Trophoblast cell (in vitro differentiated cells and primary cell): ENCODE results near the gene GRM8.
A peak's percentile ranks its signal among the peaks of the same experiment; 100 is the strongest.

ENCODE experiments used
- DNase-seq, 2 donors: peaks; one replicate each; pipeline ENCODE4 v3.0.0-alpha.2; 2016
- H2AFZ ChIP-seq: 2 replicates; pipeline ENCODE4 v1.6.1; 2013; ENCODE audit warnings: low read length, moderate library complexity, mild to moderate bottlenecking; ENCODE audit not compliant: insufficient read depth, poor library complexity
- H2AK5ac ChIP-seq: 2 replicates; pipeline ENCODE4 v1.6.1; 2013; ENCODE audit warnings: mild to moderate bottlenecking, low read length
- H2BK120ac ChIP-seq: 2 replicates; pipeline ENCODE4 v1.6.1; 2013; ENCODE audit warnings: low read length, mild to moderate bottlenecking, moderate library complexity; ENCODE audit not compliant: insufficient read depth, poor library complexity
- H2BK12ac ChIP-seq: 2 replicates; pipeline ENCODE4 v1.6.1; 2013; ENCODE audit warnings: mild to moderate bottlenecking, low read length, moderate library complexity
- H2BK5ac ChIP-seq: 2 replicates; pipeline ENCODE4 v1.6.1; 2013; ENCODE audit warnings: low read length, low read depth, moderate library complexity, mild to moderate bottlenecking; ENCODE audit not compliant: poor library complexity
- H3K14ac ChIP-seq: 2 replicates; pipeline ENCODE4 v1.6.1; 2013; ENCODE audit warnings: mild to moderate bottlenecking, low read length
- H3K18ac ChIP-seq: 2 replicates; pipeline ENCODE4 v1.6.1; 2013; ENCODE audit warnings: mild to moderate bottlenecking, low read length
- H3K23ac ChIP-seq: 2 replicates; pipeline ENCODE4 v1.6.1; 2013; ENCODE audit warnings: low read length
- H3K27ac ChIP-seq: 2 replicates; pipeline ENCODE4 v1.5.1; 2013; ENCODE audit warnings: low read depth, mild to moderate bottlenecking, inconsistent platforms, low read length, moderate library complexity
- H3K27me3 ChIP-seq: 2 replicates; pipeline ENCODE4 v1.6.1; 2013; ENCODE audit warnings: inconsistent platforms, mild to moderate bottlenecking, low read length, moderate library complexity; ENCODE audit not compliant: insufficient read depth
- H3K36me3 ChIP-seq, 2 experiments: 1 replicate in 1 of 2; 2 replicates in 1 of 2; pipeline ENCODE4 v1.6.1; 2013; ENCODE audit warnings: low read length in 2 of 2, mild to moderate bottlenecking in 2 of 2, moderate library complexity in 1 of 2; ENCODE audit not compliant: insufficient read depth in 2 of 2, control insufficient read depth in 1 of 2
- H3K4ac ChIP-seq: 2 replicates; pipeline ENCODE4 v1.6.1; 2013; ENCODE audit warnings: low read depth, mild to moderate bottlenecking, low read length, moderate library complexity
- H3K4me1 ChIP-seq, 2 experiments: 1 replicate in 1 of 2; 2 replicates in 1 of 2; pipeline ENCODE4 v1.6.1; 2013; ENCODE audit warnings: low read length in 2 of 2, mild to moderate bottlenecking in 2 of 2, moderate library complexity in 1 of 2; ENCODE audit not compliant: insufficient read depth in 2 of 2, control insufficient read depth in 1 of 2
- H3K4me2 ChIP-seq: 2 replicates; pipeline ENCODE4 v1.6.1; 2013; ENCODE audit warnings: inconsistent platforms, mild to moderate bottlenecking, low read length, moderate library complexity
- H3K4me3 ChIP-seq: 2 replicates; pipeline ENCODE4 v1.5.1; 2013; ENCODE audit warnings: mild to moderate bottlenecking, low read depth, low read length, inconsistent platforms
- H3K79me1 ChIP-seq: one replicate; pipeline ENCODE4 v1.6.1; 2013; ENCODE audit warnings: low read length
- H3K79me2 ChIP-seq: 2 replicates; pipeline ENCODE4 v1.6.1; 2013; ENCODE audit warnings: low read length, mild to moderate bottlenecking; ENCODE audit not compliant: control insufficient read depth, insufficient read depth, poor library complexity
- H3K9ac ChIP-seq: 2 replicates; pipeline ENCODE4 v1.6.1; 2013; ENCODE audit warnings: mild to moderate bottlenecking, low read length
- H3K9me3 ChIP-seq: 2 replicates; pipeline ENCODE4 v1.6.1; 2013; ENCODE audit warnings: low read depth, mild to moderate bottlenecking, control low read depth, inconsistent platforms, low read length; ENCODE audit not compliant: insufficient read depth
- H4K12ac ChIP-seq: 2 replicates; pipeline ENCODE4 v1.6.1; 2013; ENCODE audit warnings: low read depth, mild to moderate bottlenecking, low read length, moderate library complexity
- H4K8ac ChIP-seq: 2 replicates; pipeline ENCODE4 v1.6.1; 2013; ENCODE audit warnings: low read depth, mild to moderate bottlenecking, low read length, moderate library complexity
- H4K91ac ChIP-seq: one replicate; pipeline ENCODE4 v1.6.1; 2013; ENCODE audit warnings: low read depth, mild to moderate bottlenecking, low read length, moderate library complexity
- WGBS: extraction: QIAGEN DNeasy Blood & Tissue Kit; methylation state at CpG from one replicate; pipeline ENCODE4 v1.1.7; 2013; ENCODE audit warnings: missing lambda C conversion rate; ENCODE audit not compliant: insufficient read length, insufficient coverage; ENCODE audit errors: extremely low coverage; 5-methylcytosine and 5-hydroxymethylcytosine counted together

The GRM8 gene

DNA sequence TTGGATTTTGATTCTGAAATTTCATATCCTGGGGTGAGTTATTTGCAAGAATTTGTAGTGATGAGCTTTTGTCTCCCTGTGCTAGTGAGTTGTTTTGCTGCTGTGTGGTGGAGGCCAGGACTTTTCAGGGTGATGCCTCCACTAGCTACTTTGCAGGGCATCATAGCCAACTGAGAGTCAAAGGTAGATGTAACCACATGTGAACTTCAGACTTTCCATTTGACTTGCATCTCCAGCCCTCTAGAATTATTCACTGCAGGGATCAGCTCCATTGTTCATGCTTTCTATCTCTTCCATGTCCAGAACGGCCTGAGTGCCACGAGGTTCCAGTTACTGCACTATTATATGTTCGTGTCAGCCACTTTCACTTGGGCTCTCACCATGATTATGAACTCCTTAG lies 534.3 kb downstream of the GRM8 start:
- Histone ChIP-seq H3K27ac (no peak overlapping the region), H3K27me3 (no peaks in the 10 kb centered on the region), H3K4ac (no peak overlapping the region), H3K4me3 (no peak overlapping the region), H2AK5ac (no peak overlapping the region), H3K14ac (no peak overlapping the region), H4K91ac (no peak overlapping the region), H3K9me3 (no peaks in the 10 kb centered on the region), H3K18ac (no peak overlapping the region), H2BK5ac (no peak overlapping the region), H2BK12ac (no peak overlapping the region), H3K36me3 (no peaks in the 10 kb centered on the region), H3K79me1 (no peaks in the 10 kb centered on the region), H4K12ac (no peak overlapping the region), H4K8ac (no peak overlapping the region), H3K23ac (no peak overlapping the region), H2AFZ (no peak overlapping the region), H3K4me1 (no peaks in the 10 kb centered on the region), H3K4me2 (no peak overlapping the region), H3K79me2 (no peaks in the 10 kb centered on the region), H2BK120ac (no peak overlapping the region), H3K9ac (no peak overlapping the region)
- no peak for DNase-seq
- no CpG with 5 or more reads among the region's 3 CpGs for WGBS

GRCh38 chr7:126716321-126716720 lies 536.4 kb downstream of the GRM8 start:
- H3K27me3 ChIP-seq, result no peaks in the 10 kb centered on the region
- no peak overlapping the region for H3K4me3 ChIP-seq
- no peak for DNase-seq
- no peak overlapping the region for H3K4me2 ChIP-seq
- H3K27ac ChIP-seq, result no peak overlapping the region
- no peaks in the 10 kb centered on the region for H3K79me2 ChIP-seq
- no peak overlapping the region for H4K91ac ChIP-seq
- H3K79me1 ChIP-seq, result no peaks in the 10 kb centered on the region
- no peak overlapping the region for H3K4ac ChIP-seq
- no peak overlapping the region for H3K23ac ChIP-seq
- no peak overlapping the region for H3K18ac ChIP-seq
- no peak overlapping the region for H2AFZ ChIP-seq
- no peak overlapping the region for H2AK5ac ChIP-seq
- H3K36me3 ChIP-seq, result no peaks in the 10 kb centered on the region
- WGBS, result no CpG with 5 or more reads among the region's 2 CpGs
- H2BK120ac ChIP-seq, result no peak overlapping the region
- no peak overlapping the region for H3K9ac ChIP-seq
- H4K12ac ChIP-seq, result no peak overlapping the region
- H3K14ac ChIP-seq, result no peak overlapping the region
- H4K8ac ChIP-seq, result no peak overlapping the region
- no peak overlapping the region for H2BK12ac ChIP-seq
- H3K4me1 ChIP-seq, result no peaks in the 10 kb centered on the region
- no peaks in the 10 kb centered on the region for H3K9me3 ChIP-seq
- no peak overlapping the region for H2BK5ac ChIP-seq

DNA sequence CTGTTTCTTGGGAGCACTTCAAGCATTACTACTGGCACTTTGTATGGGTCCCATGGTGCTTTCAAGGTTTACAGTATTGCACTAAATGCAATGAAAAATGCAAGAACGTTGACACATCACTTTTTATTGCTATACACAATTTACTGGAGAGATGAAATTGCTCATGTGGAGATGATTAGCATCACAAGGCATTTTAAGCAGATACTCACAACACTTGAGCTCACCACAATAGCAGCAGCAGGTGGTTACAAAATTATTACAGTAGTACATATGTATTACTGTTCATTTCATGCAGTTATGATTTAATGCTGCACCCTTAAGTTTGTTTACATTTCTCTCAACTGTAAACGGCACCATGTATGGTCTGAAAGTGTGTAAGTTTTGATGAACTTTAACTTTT lies 537.7 kb downstream of the GRM8 start:
- no peak overlapping the region for H3K4ac ChIP-seq
- H3K14ac ChIP-seq, result no peak overlapping the region
- no peak overlapping the region for H4K12ac ChIP-seq
- no peak overlapping the region for H3K27ac ChIP-seq
- H4K8ac ChIP-seq, result no peak overlapping the region
- H3K79me2 ChIP-seq, result no peaks in the 10 kb centered on the region
- DNase-seq, result no peak
- H3K18ac ChIP-seq, result no peak overlapping the region
- H3K9ac ChIP-seq, result no peak overlapping the region
- H2AFZ ChIP-seq, result no peak overlapping the region
- H3K4me3 ChIP-seq, result no peak overlapping the region
- no peaks in the 10 kb centered on the region for H3K4me1 ChIP-seq
- no peak overlapping the region for H4K91ac ChIP-seq
- H2AK5ac ChIP-seq, result no peak overlapping the region
- no peaks in the 10 kb centered on the region for H3K9me3 ChIP-seq
- no peaks in the 10 kb centered on the region for H3K36me3 ChIP-seq
- H3K23ac ChIP-seq, result no peak overlapping the region
- no peak overlapping the region for H2BK12ac ChIP-seq
- no peaks in the 10 kb centered on the region for H3K79me1 ChIP-seq
- no peak overlapping the region for H2BK120ac ChIP-seq
- no CpG with 5 or more reads among the region's 2 CpGs for WGBS
- no peak overlapping the region for H2BK5ac ChIP-seq
- H3K27me3 ChIP-seq, result no peaks in the 10 kb centered on the region
- no peak overlapping the region for H3K4me2 ChIP-seq

GRCh38 chr7:126702242-126703016 lies 550.3 kb downstream of the GRM8 start:
- Histone ChIP-seq H3K9me3 (no peaks in the 10 kb centered on the region), H2BK120ac (no peak overlapping the region), H3K4ac (no peak overlapping the region), H3K4me1 (peaks cover 0 to 2% of the 10 kb centered on the region in 2 experiments), H2AFZ (no peak overlapping the region), H4K12ac (no peak overlapping the region), H2BK12ac (no peak overlapping the region), H2BK5ac (no peak overlapping the region), H3K14ac (no peak overlapping the region), H4K91ac (no peak overlapping the region), H3K79me2 (no peaks in the 10 kb centered on the region), H3K4me2 (no peak overlapping the region), H3K4me3 (no peak overlapping the region), H3K27me3 (no peaks in the 10 kb centered on the region), H3K79me1 (no peaks in the 10 kb centered on the region), H4K8ac (no peak overlapping the region), H2AK5ac (no peak overlapping the region), H3K23ac (no peak overlapping the region), H3K27ac (no peak overlapping the region), H3K36me3 (no peaks in the 10 kb centered on the region), H3K9ac (no peak overlapping the region), H3K18ac (no peak overlapping the region)
- WGBS, result no CpG with 5 or more reads among the region's 7 CpGs
- DNase-seq, result peak; percentile 9 to 20
